K562 (cell line): Measurements from ENCODE around the gene ZNF618. TPM values are rescaled to one million over a fixed set of nuclear protein-coding genes. Genes with fewer than 3 reads are reported as not detected.

Experiments
- ATAC-seq: fragments of 200-7000 bp; cut with Tn5 transposase; 3 replicates; pipeline ENCODE4 v1.9.1; 2020; ENCODE audit warnings: moderate library complexity
- BruUV-seq: library from RNA; stranded (reverse); fragments of 400-500 nt; replicated peaks from 2 replicates; lab custom pipeline; 2021; lab: Mats Ljungman, UMichigan
- CTCF ChIA-PET: fragments of 300-600 bp; formaldehyde crosslinking; extraction: SDS; loops from one replicate; lab custom pipeline; 2021; ENCODE audit warnings: low intra/inter-chr PET ratio; lab: Yijun Ruan, JAX
- POLR2A ChIA-PET: fragments of 300-600, 350-650 bp; sonication (Branson Sonifier 250); formaldehyde crosslinking; extraction: SDS; loops from one replicate; lab custom pipeline; 2021; ENCODE audit warnings: antibody characterized with exemption, inconsistent platforms; lab: Yijun Ruan, JAX
- DNase-seq, 4 experiments: peaks; one replicate each; pipeline versions ENCODE4 v3.0.0 to v3.0.0-alpha.2; 2011 to 2018; ENCODE audit warnings: low spot score in 3 of 4, mixed read lengths in 3 of 4; ENCODE audit errors: extremely low read depth in 1 of 4
- FAIRE-seq: peaks from 2 replicates; lab custom pipeline; 2011; peaks lifted over from hg19 to GRCh38; lab: Jason Lieb, UNC
- H2AFZ ChIP-seq: 2 replicates; pipeline ENCODE4 v1.6.0; 2011; ENCODE audit warnings: low read depth, low read length, control low read depth, inconsistent platforms
- H3K27ac ChIP-seq: fragments of 200-600 bp; 3 replicates; pipeline ENCODE4 v1.8.0; 2011; ENCODE audit warnings: low read depth, mild to moderate bottlenecking, control low read depth, inconsistent platforms, low read length, moderate library complexity, mixed read lengths; ENCODE audit errors: extremely low read depth
- H3K27me3 ChIP-seq, 2 experiments: fragments of 300-600 bp in 1 of 2; 2 replicates in 1 of 2; 3 replicates in 1 of 2; pipeline versions ENCODE4 v1.6.0 to v1.8.0; 2011; ENCODE audit warnings: inconsistent platforms in 2 of 2, low read length in 2 of 2, mild to moderate bottlenecking in 1 of 2, mixed read lengths in 1 of 2, moderate library complexity in 1 of 2; ENCODE audit not compliant: control insufficient read depth in 2 of 2, insufficient read depth in 2 of 2
- H3K36me3 ChIP-seq: fragments of 300-600 bp; 3 replicates; pipeline ENCODE4 v1.8.0; 2011; ENCODE audit warnings: mild to moderate bottlenecking, low read length, inconsistent platforms; ENCODE audit not compliant: control insufficient read depth, insufficient read depth
- H3K4me1 ChIP-seq, 2 experiments: fragments of 200-600 bp in 1 of 2; replicated peaks in 1 of 2; 2 replicates in 1 of 2; 3 replicates in 1 of 2; pipeline versions ENCODE4 v1.5.1 to v1.8.0; 2011; ENCODE audit warnings: inconsistent platforms in 2 of 2, low read length in 2 of 2, mild to moderate bottlenecking in 1 of 2, mixed read lengths in 1 of 2, moderate library complexity in 1 of 2; ENCODE audit not compliant: control insufficient read depth in 2 of 2, insufficient read depth in 2 of 2
- H3K4me2 ChIP-seq: 2 replicates; pipeline ENCODE4 v1.6.1; 2011; ENCODE audit warnings: low read length, control low read depth, inconsistent platforms, mixed read lengths; ENCODE audit not compliant: insufficient read depth
- H3K4me3 ChIP-seq: fragments of 200-600 bp; sonication (generic), shearing (Covaris generic); 2 replicates; pipeline ENCODE4 v1.5.1; 2016; ENCODE audit warnings: control low read depth, inconsistent platforms
- H3K79me2 ChIP-seq: fragments of 200-600 bp; 3 replicates; pipeline ENCODE4 v1.8.0; 2011; ENCODE audit warnings: low read length, inconsistent platforms; ENCODE audit not compliant: control insufficient read depth, insufficient read depth
- H3K9ac ChIP-seq, 2 experiments: 2 replicates each; pipeline versions ENCODE4 v1.6.0 to v1.6.1; 2011; ENCODE audit warnings: low read depth in 2 of 2, low read length in 2 of 2, control low read depth in 1 of 2, inconsistent platforms in 1 of 2, mild to moderate bottlenecking in 1 of 2, mixed read lengths in 1 of 2; ENCODE audit not compliant: insufficient read depth in 1 of 2
- H3K9me1 ChIP-seq: one replicate; pipeline ENCODE4 v1.6.0; 2011; ENCODE audit warnings: inconsistent platforms, mild to moderate bottlenecking, low read length, moderate library complexity; ENCODE audit not compliant: control insufficient read depth, insufficient read depth
- H3K9me3 ChIP-seq: replicated peaks from 2 replicates; pipeline ENCODE4 v1.5.1; 2011; ENCODE audit warnings: low read depth, low read length, inconsistent platforms; ENCODE audit not compliant: control insufficient read depth, insufficient read depth
- H4K20me1 ChIP-seq: replicated peaks from 2 replicates; pipeline ENCODE4 v1.6.1; 2011; ENCODE audit warnings: low read length, inconsistent platforms, mixed read lengths; ENCODE audit not compliant: control insufficient read depth, insufficient read depth
- BHLHE40 ChIP-seq: IDR thresholded peaks from 2 replicates; pipeline ENCODE4 v1.6.1; 2011; ENCODE audit warnings: low read length, improper control_type of control experiment
- CBFB ChIP-seq: sonication (generic); formaldehyde crosslinking; IDR thresholded peaks from 2 replicates; pipeline ENCODE4 v1.4.0; 2020; ENCODE audit warnings: mild to moderate bottlenecking, missing genetic modification reagents
- CHCHD3 ChIP-seq: fragments of 250-450 bp; sonication (Bioruptor Pico); IDR thresholded peaks from 2 replicates; pipeline ENCODE4 v2.1.2; 2022; ENCODE audit warnings: mild to moderate bottlenecking
- CREM ChIP-seq: IDR thresholded peaks from 2 replicates; pipeline ENCODE4 v1.6.1; 2014; ENCODE audit warnings: antibody characterized with exemption, low read depth
- EP300 ChIP-seq: IDR thresholded peaks from 2 replicates; pipeline ENCODE4 v1.6.1; 2012; ENCODE audit warnings: low read length, improper control_type of control experiment
- ETV6 ChIP-seq, 3 experiments: fragments of 150-350 bp in 1 of 3; sonication (generic) in 1 of 3; formaldehyde crosslinking in 1 of 3; IDR thresholded peaks; 2 replicates each; pipeline versions ENCODE4 v1.6.1 to v1.8.0; 2014 to 2022; ENCODE audit warnings: borderline replicate concordance in 2 of 3, low read depth in 2 of 3, antibody characterized with exemption in 1 of 3, low read length in 1 of 3, mild to moderate bottlenecking in 1 of 3, missing genetic modification reagents in 1 of 3
- FOXJ2 ChIP-seq: fragments of 200-800 bp; sonication (Bioruptor generic); IDR thresholded peaks from 2 replicates; pipeline ENCODE4 v1.6.1; 2016; ENCODE audit warnings: missing genetic modification characterization, missing compliant biosample characterization
- JUN ChIP-seq, 2 experiments: sonication (generic) in 1 of 2; formaldehyde crosslinking in 1 of 2; IDR thresholded peaks; 2 replicates each; pipeline versions ENCODE4 v1.6.1 to v1.8.0; 2012 to 2022; ENCODE audit warnings: borderline replicate concordance in 2 of 2, mild to moderate bottlenecking in 2 of 2, improper control_type of control experiment in 1 of 2, low read depth in 1 of 2, low read length in 1 of 2, missing genetic modification reagents in 1 of 2
- PRMT5 ChIP-seq: sonication (generic); formaldehyde crosslinking; IDR thresholded peaks from 2 replicates; pipeline ENCODE4 v1.5.0; 2020; ENCODE audit warnings: missing genetic modification reagents
- PYGO2 ChIP-seq: fragments of 450-650 bp; IDR thresholded peaks from 2 replicates; pipeline ENCODE4 v1.6.1; 2016; ENCODE audit warnings: mild to moderate bottlenecking, missing genetic modification characterization, moderate library complexity, missing compliant biosample characterization
- ZNF232 ChIP-seq: sonication (generic); formaldehyde crosslinking; IDR thresholded peaks from 2 replicates; pipeline ENCODE4 v1.8.0; 2022; ENCODE audit warnings: mild to moderate bottlenecking, missing genetic modification reagents
- WGBS: fragments of 100-300 bp; shearing (Covaris generic); methylation state at CpG from one replicate; pipeline ENCODE4 v1.1.6; 2016; ENCODE audit warnings: low coverage, mixed read lengths; ENCODE audit not compliant: insufficient coverage; ENCODE audit errors: missing lambda C conversion rate; 5-methylcytosine and 5-hydroxymethylcytosine counted together
- in situ Hi-C: fragments of 300-500 bp; cut with MboI; formaldehyde crosslinking; loops from 4 replicates; pipeline ENCODE4 v1.15.0; 2018; ENCODE audit warnings: inconsistent platforms, mixed read lengths
- intact Hi-C: fragments of 100-400 bp; cut with micrococcal nuclease; formaldehyde crosslinking; loops from 2 replicates; pipeline ENCODE4 v1.14.2; 2022
- polyA plus RNA-seq, 8 experiments: library from polyadenylated mRNA; depleted of rRNA in 4 of 8; stranded (reverse) in 5 of 8; unstranded in 3 of 8; fragments of >200 nt; fragmentation: Nextera tagmentation in 2 of 8; fragmentation: Illumina TruSeq in 1 of 8; extraction: Ambion mirVana in 2 of 8; extraction: Trizol in 1 of 8; gene quantifications; 2 replicates each; pipeline versions ENCODE4 v1.2.1 to v1.2.3, GENCODE V29; 2011 to 2014; ENCODE audit warnings: inconsistent platforms in 1 of 8, missing spikeins in 1 of 8
- total RNA-seq, 7 experiments: library from RNA; depleted of rRNA in 6 of 7; stranded (reverse); fragments of >200 nt in 6 of 7; fragmentation: Illumina TruSeq in 2 of 7; extraction: Trizol in 2 of 7; gene quantifications; 2 replicates each; pipeline versions ENCODE4 v1.2.1 to v1.2.3, GENCODE V29; 2011 to 2021; ENCODE audit warnings: low replicate concordance in 1 of 7
- TF ChIP-seq, protein P1 (sequence below): fragments of 250-450 bp; sonication (Bioruptor Pico); IDR thresholded peaks from 2 replicates; pipeline ENCODE4 v1.8.0; 2021; ENCODE audit warnings: borderline replicate concordance, mild to moderate bottlenecking, moderate library complexity; ENCODE audit not compliant: poor library complexity, severe bottlenecking
- TF ChIP-seq, protein P2 (sequence below): IDR thresholded peaks from 2 replicates; pipeline ENCODE4 v1.6.1; 2012; ENCODE audit warnings: low read depth, low read length, improper control_type of control experiment, borderline replicate concordance

ZNF618 gene
- total and polyA plus RNA-seq, 9 of the 15 experiments (the other 6 are each of a cell fraction or from before 2014, with no cell fraction given), result 0.08 to 13.7 (median 3.4) TPM

DNA sequence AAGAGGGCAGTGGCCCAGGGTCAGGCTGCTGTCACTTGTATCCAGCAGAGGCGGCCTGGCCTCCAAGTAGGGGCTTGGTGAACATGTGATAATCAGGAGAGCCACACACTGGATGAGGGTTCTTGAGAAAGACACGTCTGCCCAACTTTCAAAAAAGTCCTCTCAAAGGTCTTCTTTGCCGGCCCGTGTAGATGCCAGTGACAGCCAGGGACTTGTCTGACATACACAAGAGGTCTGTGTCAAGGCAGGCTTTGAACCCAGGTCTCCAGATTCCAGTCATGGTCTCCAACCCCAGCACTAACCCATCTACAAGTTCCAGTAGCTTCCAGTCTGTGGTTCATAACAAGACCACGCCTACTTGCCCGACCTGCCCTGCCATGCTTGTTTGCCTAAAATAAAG, 209.9 kb downstream of the ZNF618 start:
- Histone ChIP-seq H3K9ac (no peak overlapping the region), H3K9me1 (no peaks in the 10 kb centered on the region), H3K79me2 (no peaks in the 10 kb centered on the region), H4K20me1 (no peaks in the 10 kb centered on the region), H3K36me3 (no peaks in the 10 kb centered on the region), H3K27ac (no peak overlapping the region), H3K9me3 (no peaks in the 10 kb centered on the region), H3K4me3 (no peak overlapping the region), H3K4me1 (no peaks in the 10 kb centered on the region), H2AFZ (no peak overlapping the region), H3K27me3 (peaks cover 4 to 45% of the 10 kb centered on the region in 2 experiments; a peak in 3 of 5 replicates), H3K4me2 (no peak overlapping the region)
- ChIA-PET CTCF (no interaction called here), POLR2A (no interaction called here)
- WGBS, result 0% methylated on average over 6 of the region's 6 CpGs
- TF ChIP-seq, protein P1, sequence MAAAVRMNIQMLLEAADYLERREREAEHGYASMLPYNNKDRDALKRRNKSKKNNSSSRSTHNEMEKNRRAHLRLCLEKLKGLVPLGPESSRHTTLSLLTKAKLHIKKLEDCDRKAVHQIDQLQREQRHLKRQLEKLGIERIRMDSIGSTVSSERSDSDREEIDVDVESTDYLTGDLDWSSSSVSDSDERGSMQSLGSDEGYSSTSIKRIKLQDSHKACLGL (CRISPR knock-in tag), result no peak
- no TSS peak for BruUV-seq
- FAIRE-seq, result no peak
- ATAC-seq, result no peak
- intact Hi-C loops (no loop called here), in situ Hi-C loops (loop anchor here (10.0 kb wide), 1 partner anchor 199 kb away; no protein-coding TSS in a partner anchor)
- no peak for DNase-seq

DNA sequence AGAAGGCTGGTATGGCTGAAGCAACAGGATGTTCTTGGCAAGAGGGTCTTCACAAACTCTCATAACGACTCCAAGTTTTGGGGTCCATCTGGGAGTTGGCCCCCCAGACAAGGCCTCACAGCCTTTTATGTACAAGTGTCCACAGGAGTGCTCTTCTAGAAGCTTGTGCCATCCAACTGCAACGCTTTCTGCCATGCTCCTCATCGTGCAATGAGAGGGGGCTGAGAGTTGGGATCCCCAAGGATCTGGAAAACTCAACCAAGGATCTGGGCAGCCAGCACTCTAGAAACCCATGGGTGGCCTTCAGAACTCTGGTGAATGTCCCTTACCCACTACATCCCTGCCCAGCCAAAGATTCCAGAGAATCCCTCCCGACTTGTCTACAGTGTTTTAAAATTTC, 210.5 kb downstream of the ZNF618 start:
- BruUV-seq, result no TSS peak
- H3K27me3 ChIP-seq, result peaks cover 4 to 45% of the 10 kb centered on the region in 2 experiments; a peak in 3 of 5 replicates
- no peaks in the 10 kb centered on the region for H3K79me2 ChIP-seq
- intact Hi-C loops (no loop called here), in situ Hi-C loops (loop anchor here (10.0 kb wide), 1 partner anchor 198 kb away; no protein-coding TSS in a partner anchor)
- no peaks in the 10 kb centered on the region for H4K20me1 ChIP-seq
- H3K4me1 ChIP-seq, result no peaks in the 10 kb centered on the region
- ChIA-PET POLR2A (no interaction called here), CTCF (no interaction called here)
- no peaks in the 10 kb centered on the region for H3K9me3 ChIP-seq
- H3K9ac ChIP-seq, result no peak overlapping the region
- ATAC-seq (no peak), DNase-seq (no peak), FAIRE-seq (no peak)
- no peak overlapping the region for H3K4me2 ChIP-seq
- no peaks in the 10 kb centered on the region for H3K9me1 ChIP-seq
- H3K36me3 ChIP-seq, result no peaks in the 10 kb centered on the region
- WGBS, result 0% methylated on average over 4 of the region's 4 CpGs
- H2AFZ ChIP-seq, result no peak overlapping the region
- H3K27ac ChIP-seq, result no peak overlapping the region
- no peak overlapping the region for H3K4me3 ChIP-seq
- no peak for TF ChIP-seq CBFB (CRISPR knock-in tag)
- TF ChIP-seq BHLHE40, result no peak
- no peak for TF ChIP-seq ZNF232 (CRISPR knock-in tag)
- TF ChIP-seq ETV6 (IDR thresholded peaks at IDR 0.05; ENCODE audit: borderline replicate concordance in 1 of 2, low read depth in 2 of 2, low read length in 1 of 2), result no peak
- TF ChIP-seq ETV6 (CRISPR knock-in tag; IDR thresholded peaks at IDR 0.05; ENCODE audit: borderline replicate concordance), result no peak
- TF ChIP-seq EP300, result no peak
- TF ChIP-seq CREM, result no peak
- TF ChIP-seq PYGO2 (tag), result no peak
- TF ChIP-seq PRMT5, result no peak
- TF ChIP-seq, protein P2, sequence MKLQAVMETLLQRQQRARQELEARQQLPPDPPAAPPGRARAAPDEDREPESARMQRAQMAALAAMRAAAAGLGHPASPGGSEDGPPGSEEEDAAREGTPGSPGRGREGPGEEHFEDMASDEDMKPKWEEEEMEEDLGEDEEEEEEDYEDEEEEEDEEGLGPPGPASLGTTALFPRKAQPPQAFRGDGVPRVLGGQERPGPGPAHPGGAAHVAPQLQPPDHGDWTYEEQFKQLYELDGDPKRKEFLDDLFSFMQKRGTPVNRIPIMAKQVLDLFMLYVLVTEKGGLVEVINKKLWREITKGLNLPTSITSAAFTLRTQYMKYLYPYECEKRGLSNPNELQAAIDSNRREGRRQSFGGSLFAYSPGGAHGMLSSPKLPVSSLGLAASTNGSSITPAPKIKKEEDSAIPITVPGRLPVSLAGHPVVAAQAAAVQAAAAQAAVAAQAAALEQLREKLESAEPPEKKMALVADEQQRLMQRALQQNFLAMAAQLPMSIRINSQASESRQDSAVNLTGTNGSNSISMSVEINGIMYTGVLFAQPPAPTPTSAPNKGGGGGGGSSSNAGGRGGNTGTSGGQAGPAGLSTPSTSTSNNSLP, result no peak
- no peak for TF ChIP-seq CHCHD3 (CRISPR knock-in tag)
- no peak for TF ChIP-seq FOXJ2
- TF ChIP-seq JUN (IDR thresholded peaks at IDR 0.05; ENCODE audit: borderline replicate concordance, low read depth, low read length), result no peak
- no peak for TF ChIP-seq JUN (CRISPR knock-in tag; IDR thresholded peaks at IDR 0.05; ENCODE audit: borderline replicate concordance)
